GM19397 (cell line): ENCODE measurements around the gene DACT1.

Experiments
- ATAC-seq: cut with Tn5 transposase; IDR thresholded peaks from one replicate; pipeline ENCODE4 v1.9.1; 2021; ENCODE audit warnings: mild to moderate bottlenecking, moderate library complexity; ENCODE audit not compliant: unreplicated experiment

DACT1 gene

DNA sequence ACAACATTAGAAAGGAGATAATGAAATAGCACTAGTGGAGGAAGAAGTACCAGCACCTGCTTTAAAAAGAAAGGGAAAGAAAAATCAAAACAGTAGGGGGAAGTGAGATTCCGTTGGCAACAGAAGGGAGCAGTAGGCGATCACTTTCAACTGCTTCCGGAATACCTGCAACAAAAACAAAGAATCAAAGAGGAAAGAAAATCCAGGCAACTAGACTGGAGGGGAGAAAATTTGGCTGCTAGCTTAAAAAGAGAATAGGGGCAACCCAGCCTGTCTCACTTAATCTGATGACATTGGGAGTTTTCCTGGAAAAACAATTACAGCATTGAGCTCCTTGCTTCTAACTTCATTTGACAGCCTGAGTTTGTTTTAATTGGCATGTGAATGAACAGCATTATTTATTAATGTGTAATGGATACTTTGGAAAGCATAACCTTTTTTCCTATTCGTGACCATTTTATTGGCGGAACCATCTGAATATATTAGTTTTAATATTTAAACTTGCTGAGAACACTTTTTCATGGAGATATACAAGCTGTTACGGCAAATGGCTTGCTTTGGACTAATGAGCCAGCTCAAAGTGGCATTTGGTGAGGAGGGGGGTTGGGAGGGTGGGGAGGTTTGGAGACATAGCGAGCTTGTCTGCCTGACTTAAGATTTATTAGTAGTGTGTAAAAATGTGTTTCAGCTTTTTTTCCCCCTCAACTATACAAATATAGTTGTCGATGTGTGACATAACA, 2.5 kb upstream of the DACT1 start:
- no peak for ATAC-seq

DNA sequence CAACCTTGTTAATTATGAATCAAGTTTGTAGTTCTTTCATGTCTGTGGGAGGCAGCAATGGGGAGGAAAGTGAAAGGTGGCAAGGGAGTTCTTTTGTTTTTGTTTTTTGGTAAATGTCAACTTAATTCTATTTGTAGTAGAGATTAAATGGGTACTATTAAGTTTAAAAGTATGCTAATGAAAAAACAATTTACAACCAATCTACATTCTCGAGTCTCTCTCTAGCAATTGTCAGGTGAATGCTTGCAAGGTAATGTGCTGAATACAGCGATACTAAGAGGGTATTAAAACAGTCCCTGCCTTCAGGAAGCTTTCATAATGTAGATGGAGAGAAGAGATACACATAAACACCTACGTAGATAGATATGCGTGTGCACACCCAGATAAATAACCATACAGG, 1.6 kb upstream of the DACT1 start:
- ATAC-seq: no peak

DNA sequence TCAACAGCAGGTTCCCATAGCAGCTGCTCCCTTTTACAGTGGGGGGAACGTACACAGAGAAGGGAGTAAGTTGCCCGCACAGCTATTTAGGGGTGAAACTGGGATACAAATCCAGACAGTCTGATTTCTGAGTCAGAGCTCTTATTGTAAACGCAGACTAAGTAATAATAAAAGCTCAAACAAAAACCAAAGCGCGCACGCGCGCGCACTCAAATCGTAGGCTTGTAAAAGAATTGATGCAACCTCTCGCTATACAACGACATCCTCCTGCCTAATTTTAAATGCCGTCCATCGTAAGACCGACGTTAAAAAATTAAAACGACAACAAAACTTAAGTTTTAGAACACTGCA, 747 bp upstream of the DACT1 start:
- ATAC-seq: no peak

DNA sequence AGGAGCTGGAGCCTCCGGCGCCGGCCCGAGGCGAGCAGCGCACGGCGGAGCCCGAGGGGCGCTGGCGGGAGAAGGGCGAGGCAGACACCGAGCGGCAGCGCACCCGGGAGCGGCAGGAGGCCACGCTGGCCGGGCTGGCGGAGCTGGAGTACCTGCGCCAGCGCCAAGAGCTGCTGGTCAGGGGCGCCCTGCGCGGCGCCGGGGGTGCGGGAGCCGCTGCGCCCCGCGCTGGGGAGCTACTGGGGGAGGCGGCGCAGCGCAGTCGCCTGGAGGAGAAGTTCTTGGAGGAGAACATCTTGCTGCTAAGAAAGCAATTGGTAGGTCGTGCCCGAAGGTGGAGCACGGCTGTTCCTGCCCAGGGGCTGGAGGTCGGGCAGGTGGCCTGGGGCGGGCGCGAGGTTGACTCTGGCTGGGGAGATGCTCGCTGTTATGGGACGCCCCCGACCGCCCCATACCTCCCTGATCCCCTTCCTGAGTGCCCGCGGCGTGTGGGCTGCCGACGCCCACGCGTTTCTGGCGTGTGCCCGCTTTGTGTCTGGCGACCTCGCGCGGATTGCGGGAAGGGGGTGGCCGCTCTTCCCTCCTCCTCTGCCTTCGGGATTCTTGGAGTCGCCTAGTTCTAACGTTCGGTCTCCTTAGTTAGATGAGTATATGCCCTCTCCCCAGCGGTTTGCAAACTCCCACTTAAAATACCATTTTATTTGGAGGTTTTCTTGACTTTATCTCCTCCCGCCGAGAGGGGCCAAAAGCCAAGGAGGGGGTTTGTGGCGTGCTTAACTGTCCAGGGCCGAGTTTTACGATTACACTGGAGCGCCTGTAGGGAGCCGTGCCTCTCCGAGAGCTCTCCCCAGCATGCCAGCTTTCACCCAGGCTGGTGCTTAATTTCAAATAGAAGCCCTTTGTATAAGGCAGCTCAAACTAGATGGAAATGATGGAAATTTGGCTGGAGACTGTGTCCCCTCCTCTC, 752 bp downstream of the DACT1 start:
- ATAC-seq: peak; percentile 32

DNA sequence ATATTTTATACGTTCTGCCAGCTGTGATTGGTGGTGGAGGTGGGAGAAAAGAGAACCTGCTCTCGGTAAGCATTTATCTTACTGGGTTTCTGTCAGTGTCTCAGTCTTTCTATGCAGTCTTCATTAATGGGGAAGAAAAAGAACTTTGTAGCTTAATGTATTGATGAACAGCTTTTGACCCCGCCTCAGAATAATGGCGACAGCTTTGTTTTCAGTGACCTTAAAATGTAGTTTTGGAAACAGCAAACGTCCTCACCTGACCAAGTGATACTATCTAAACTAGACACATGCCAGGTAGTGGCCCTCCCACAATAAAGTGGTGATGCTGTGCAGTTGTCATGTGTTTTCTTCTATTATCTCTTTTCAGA, 1.4 kb downstream of the DACT1 start:
- ATAC-seq: no peak

DNA sequence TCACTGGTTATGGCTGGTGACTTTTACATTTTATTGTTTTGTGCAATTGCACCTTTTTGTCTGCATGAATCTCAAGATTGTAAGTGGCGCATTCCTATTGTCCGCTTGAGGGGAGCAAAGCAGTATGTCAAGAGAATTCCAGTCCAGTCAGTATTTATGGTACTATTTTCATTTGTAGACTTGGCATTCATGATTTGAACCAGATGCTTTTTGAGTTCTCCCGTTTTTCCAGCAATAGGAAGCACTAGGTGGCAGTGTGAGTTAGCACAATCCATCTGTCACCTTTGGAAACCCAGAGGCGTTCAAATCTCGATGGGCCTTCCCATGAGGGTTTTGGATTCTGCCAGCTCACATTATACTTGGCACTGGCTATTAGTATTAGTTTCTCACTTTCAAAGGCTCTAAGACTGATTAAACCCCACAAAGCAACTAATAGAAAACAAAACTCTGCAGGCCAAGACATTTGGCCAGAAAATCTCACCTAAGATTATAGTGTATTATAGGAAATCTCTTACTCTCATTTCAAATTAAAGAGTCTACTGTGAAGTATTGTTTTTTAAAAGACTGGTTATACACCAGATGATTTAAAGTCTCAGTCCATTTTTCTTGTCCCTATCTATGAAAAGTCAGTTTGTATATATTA, 2.2 kb downstream of the DACT1 start:
- ATAC-seq: no peak

DNA sequence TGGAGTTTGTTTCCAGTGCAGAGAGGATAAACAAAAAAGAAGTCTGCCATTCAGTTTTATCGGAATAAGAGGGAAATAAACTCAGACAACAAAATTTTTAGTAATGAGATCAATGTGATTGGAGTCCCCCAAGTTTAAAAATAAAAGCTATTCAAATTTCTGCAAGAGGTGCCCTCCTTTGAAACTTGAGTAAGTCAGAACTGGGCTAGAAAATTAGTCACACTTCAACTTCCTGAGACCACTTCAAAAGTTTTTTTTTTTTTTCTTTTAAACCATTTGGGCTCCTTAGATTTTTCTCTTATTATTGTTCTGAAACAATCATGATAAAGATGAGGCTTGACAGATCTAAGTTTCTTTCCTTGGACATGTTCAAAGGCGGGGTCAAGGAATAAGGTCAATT, 3.2 kb downstream of the DACT1 start:
- no peak for ATAC-seq

DNA sequence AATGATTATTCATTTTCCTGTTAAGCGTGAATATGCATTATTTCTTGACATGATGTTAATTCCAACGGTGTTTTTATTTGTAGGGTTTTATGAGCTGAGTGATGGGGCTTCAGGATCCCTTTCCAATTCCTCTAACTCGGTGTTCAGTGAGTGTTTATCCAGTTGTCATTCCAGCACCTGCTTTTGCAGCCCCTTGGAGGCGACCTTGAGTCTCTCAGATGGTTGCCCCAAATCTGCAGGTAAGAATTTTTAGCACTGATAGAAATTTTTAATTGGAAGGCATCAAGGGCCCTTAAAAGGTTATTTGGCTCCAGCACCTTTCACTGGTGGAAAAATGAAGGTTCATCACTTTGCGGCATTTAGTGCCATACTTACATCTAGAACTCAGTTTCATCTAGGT, 3.7 kb downstream of the DACT1 start:
- no peak for ATAC-seq

DNA sequence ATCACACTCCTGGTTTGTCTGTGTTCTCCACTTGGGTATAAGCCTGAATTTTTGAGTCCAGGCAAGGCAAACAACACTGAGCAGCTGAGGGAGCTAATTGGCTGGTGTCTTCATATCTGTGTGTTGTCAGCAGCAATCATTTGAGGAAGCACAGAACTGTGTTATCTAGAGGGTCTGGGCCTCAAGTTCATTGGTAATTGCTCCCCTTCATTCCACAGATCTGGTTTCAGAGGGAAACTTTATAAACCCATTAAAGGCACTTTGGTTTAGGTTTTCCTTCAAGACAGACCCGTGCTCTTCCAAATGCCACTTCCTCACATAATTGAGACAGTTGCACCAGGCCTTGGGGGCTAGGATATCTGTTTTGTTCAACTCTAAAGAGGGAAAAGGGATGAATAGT, 5.6 kb downstream of the DACT1 start:
- ATAC-seq: no peak

DNA sequence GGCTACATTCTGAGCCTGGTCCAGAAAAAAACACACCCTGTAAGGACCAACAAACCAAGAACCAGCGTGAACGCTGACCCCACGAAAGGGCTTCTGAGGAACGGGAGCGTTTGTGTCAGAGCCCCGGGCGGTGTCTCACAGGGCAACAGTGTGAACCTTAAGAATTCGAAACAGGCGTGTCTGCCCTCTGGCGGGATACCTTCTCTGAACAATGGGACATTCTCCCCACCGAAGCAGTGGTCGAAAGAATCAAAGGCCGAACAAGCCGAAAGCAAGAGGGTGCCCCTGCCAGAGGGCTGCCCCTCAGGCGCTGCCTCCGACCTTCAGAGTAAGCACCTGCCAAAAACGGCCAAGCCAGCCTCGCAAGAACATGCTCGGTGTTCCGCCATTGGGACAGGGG, 7.9 kb downstream of the DACT1 start:
- ATAC-seq: no peak

DNA sequence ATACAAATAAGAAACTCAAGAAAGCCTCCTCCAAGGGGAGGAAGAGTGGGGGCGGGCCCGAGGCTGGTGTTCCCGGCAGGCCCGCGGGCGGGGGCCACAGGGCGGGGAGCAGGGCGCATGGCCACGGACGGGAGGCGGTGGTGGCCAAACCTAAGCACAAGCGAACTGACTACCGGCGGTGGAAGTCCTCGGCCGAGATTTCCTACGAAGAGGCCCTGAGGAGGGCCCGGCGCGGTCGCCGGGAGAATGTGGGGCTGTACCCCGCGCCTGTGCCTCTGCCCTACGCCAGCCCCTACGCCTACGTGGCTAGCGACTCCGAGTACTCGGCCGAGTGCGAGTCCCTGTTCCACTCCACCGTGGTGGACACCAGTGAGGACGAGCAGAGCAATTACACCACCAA, 8.7 kb downstream of the DACT1 start:
- ATAC-seq: no peak

DNA sequence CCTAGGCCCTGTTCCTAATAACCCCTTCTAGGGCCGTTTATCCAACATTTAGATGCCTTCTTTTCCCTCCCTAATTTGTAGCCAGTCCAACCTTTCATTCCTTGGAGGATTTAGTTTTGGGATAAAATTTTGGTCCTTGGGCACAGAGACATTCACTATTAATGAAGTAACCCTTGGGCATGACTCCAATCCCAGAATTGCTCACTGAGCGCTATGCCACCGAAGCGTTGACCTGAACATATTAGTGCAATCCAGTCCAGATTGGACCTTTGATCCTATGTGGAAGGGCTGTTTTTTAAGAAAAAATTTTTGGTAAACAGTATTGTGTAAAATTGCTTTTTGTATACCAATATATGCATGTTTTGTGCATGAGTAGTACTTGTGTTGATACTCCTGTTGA, 10.0 kb downstream of the DACT1 start:
- ATAC-seq: no peak

DNA sequence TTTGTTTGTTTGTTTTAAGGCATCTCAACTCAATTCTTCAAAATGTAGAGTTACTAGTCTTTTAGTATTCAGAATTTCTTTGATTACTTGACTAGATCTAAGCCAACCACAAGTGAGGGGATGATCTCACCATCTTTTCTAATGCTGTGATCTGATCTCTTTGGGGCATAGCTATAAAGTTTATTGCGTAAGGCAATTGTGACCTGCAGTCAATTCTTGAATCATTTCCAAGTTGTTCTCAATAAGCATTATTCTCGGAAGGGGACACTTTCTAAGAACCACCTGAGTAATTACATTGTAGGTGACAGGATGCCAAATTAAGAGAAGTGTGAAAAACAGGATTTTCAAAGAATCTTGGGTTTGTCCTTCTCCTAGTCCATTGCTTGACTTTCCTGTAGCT, 13.1 kb downstream of the DACT1 start:
- no peak for ATAC-seq

DNA sequence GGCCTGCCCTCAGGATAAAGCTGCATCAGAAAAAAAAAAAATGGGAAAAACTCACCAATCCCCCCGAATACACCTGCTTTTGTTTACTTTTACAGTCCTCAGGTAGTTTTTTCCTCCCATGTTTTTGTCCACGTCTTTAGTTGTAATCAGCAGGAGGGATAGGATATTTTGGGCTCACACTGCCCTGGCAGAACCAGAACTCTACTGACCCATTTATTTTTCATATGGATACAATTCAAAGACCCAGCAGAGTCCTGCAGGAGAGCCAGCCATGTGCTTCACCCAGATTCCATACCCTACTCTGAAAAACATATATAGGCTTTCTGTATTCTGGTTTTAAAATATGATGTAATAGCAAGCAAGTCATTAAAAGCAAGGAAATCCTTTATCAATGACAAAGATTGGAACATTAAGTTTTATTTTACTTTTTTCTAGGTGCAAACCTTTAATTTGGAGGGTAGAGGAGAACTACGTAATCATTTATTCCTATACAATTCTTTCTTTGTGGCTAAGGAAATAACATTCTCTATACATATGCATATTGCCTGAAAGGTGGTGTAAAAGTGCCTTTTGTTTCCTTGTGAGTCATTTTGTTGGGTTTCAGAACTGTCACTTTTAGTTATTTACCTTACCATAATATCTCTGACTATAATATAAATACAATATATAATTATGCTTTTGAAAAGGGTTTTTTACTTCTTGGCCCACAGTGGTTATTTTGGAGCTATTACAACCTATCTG, 19.1 kb downstream of the DACT1 start:
- no peak for ATAC-seq

DNA sequence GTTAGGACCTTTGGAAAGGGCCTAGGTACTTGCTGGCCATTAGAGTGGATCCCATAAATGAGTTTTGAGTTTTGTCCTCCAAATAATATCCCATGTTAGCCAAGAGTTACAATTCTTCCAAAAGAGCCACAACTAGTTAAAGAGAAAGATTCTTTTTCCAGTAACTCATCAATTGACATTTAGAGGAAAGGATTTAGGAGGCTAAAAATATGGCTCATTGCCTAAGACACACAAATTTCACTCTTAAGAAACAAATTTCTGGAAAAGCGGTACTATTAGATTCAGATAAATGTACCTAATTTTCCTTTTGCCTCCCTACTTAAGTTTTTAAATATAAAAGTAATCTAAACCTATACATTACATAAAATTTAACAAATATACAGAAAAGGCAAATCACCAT, 21.3 kb downstream of the DACT1 start:
- no peak for ATAC-seq

DNA sequence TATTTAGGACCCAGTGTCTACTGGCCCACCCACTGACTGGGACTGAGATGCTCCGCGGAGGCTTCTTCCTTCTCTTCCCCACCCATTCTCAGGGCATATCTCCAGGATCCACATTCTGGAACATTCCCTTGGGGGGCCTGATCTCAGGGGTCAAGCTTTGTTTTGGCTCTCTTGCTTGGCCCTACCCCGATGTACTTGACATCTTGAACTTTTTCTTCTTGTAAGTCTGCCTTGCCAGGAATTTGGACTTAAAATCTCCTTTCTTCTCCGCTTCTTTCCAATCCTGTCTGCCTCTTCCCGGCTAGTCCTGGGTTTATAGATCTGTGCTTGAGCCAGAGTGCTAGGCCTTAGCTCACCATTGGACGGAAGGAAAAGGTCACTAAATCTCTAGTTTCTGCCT, 22.1 kb downstream of the DACT1 start:
- ATAC-seq: no peak

DNA sequence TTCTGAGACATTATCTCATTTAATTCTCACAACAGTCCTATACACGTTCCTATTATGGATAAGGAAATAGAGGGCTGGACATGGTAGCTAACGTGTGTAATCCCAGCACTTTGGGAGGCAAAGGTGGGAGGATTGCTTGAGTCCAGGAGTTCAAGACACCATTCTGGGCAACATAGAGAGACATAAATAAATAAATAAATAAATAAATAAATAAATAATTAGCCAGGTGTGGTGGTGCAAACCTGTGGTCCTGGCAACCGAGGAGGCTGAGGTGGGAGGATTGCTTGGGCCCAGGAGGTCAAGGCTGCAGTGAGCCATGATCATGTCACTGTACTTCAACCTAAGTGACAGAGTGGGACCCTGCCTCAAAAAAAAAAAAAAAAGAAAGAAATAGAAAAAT, 22.6 kb downstream of the DACT1 start:
- ATAC-seq: no peak

DNA sequence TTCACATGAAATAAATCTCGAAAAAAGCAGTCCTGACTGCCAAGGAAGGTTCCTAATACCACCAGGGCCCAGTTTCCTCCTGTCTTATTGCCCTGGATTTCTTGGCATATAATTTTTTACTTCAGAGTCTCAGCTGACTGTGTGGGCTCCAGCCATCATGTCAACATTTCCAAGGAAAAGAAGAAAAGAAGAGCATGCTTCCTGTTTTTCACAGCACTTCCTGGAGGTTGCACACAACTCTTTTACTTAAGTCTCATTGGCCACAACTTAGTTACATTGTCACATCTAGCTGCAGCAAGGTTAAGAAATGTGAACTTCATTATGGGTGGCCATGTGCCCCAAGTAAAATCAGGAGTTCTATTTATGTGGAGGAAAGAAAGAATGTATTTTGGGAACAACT, 24.3 kb downstream of the DACT1 start:
- no peak for ATAC-seq

DNA sequence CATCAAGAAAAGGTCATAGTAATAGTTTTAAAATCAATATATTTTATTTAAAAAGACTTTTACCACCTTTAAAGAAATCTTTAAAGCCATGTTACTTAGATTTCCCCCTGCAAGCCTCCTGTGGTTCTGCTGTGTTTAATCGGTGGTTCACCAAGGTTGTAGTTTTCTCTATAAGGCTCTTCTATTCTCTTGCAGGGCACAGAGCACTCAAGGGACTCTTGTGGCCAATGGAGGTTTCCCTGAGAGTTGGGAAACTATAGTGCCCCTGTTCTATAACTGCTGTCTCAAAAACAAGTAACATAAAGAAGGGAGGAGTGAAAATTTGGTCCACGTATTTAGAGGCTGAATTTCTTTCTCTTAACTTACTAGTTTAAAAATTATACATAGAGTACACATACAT, 25.0 kb downstream of the DACT1 start:
- ATAC-seq: no peak

DNA sequence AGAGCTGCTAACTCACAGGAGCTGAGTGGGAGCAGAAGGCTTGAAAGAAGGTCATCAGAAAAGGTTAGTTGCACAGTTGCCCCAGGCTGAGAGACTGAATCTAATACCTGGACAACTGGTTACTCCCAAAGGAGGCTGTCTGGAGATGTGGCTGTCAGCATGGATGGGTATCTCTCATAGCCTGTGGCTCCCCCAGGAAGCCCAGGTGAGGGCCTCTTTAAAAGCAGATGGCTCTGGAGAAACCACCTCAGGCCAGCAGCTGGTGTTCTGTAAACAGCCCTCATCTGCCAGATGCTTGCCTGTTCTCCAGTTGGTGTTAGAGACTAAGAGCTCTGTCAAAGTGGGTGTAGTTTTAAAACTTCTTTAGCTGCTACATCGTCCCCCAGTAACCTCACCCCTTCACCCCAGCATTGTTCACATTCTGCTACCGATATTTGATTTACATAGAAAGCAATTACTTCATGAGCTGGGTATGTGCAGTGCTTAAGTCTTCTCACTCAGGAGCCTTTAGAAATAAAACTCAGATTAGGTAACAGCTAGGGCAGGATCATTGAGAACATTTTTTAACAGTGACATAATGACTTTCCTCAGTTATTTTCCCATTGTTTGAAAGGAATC, 25.8 kb downstream of the DACT1 start:
- no peak for ATAC-seq
